Amniotic stem cell (primary cell): ENCODE data around the gene TTC1.
"Not testable (repeated sequence)": the region's sequence is repeated elsewhere in the genome, so short reads cannot be mapped to it uniquely, and the experiment has no call there.

Experiments
- DNase-seq: peaks from one replicate; lab custom pipeline; 2025; lab: John Stamatoyannopoulos, UW

Gene TTC1, protein sequence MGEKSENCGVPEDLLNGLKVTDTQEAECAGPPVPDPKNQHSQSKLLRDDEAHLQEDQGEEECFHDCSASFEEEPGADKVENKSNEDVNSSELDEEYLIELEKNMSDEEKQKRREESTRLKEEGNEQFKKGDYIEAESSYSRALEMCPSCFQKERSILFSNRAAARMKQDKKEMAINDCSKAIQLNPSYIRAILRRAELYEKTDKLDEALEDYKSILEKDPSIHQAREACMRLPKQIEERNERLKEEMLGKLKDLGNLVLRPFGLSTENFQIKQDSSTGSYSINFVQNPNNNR

DNA sequence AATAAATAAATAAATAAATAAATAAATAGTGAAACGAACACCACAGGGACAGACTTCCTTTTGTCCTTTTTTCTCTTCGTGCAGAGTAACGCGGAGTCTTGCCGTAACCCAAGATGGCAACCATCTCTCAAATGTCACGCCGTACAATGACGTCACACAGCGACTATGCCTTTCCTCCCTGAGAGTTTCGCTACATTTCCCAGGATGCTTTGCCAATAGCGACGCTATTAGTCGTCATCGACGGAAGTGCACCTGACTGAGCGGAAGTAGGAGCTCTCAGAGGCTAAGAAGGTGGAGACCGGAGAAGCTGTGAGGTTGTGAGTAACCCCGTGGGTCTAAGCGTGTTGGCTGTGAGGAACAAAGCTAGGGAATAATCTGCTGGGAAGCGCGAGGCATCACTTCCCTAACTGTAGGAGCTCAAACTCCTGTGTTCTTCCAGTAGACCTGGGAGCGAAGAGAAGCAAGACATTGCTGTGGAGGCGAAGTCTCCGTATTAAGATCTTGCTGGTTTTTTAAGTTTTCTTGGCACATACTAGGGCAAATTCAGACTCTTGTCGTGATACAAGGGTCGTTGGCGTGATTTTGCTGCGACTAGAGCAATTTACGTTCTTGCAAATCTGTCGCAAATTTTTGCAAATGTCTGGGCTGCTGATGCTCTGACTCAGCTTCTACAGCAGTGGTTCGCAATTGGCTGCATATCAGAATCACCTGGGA is at the start of gene TTC1:
TSS of gene TTC1 (plus strand) at position 263 of the 714 bp plus-strand sequence. CDS start 1,390 bp downstream, outside the sequence.
- peak; percentile 98 for DNase-seq

DNA sequence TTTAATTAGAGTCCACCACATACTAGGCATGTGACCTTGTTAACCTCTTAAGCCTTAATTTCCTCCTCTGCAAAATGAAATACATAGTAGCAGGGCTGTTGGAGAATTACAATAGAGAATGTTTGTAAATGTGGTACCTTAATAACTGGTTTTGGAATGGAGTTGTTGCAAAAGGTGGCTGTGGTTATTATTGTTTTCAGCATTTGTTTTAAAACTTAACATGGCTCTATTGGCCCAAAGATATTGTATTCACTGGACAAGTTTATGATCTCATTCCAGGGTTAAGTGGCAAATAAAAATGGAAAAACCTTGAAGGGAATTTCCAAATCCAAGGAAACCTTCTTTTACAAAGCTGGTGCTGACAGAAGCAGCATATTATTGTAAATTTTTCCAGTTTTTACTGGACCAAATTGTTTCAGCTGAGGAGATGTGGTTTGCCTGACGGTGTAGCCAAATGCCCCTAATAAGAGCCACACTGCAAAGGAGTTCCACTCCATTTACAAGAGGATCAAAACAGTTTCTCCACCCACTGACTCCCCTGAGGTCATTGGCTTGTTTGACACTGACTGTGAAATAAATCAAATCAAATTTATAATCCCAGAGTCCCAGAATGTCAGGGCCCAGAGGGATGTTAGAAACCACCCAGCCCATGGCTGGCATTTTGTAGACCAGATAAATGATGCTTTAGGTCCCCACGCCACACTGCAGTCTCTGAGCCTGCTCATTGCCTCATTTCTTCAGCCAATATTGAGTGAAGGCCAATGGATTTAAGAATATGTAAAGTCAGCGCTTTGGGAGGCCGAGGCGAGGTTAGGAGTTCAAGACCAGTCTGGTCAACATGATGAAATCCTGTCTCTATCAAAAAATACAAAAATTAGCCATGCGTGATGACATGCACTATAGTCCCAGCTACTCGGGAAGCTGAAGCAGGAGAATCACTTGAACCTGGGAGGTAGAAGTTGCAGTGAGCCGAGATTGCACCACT is 47.5 kb upstream of the TTC1 start:
- no peak for DNase-seq

DNA sequence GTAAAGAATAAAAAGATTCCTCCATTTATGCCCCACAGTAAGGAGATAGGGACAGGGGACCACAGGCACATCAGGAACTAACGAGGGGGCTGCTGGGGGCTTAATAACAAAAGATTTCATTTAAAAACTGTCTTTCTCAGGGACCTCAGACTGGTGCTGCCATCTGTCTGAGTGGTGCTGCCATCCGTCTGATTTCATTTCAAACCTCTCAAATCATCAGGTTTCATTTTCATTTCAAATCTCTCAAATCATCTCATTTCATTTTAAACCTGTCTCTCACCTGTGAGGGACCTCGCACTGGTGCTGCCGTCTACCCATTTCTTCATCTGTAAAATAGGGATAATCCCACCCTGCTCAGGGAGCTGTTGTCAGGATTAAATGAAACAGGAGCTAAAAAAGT is 46.7 kb upstream of the TTC1 start:
- DNase-seq: no peak

DNA sequence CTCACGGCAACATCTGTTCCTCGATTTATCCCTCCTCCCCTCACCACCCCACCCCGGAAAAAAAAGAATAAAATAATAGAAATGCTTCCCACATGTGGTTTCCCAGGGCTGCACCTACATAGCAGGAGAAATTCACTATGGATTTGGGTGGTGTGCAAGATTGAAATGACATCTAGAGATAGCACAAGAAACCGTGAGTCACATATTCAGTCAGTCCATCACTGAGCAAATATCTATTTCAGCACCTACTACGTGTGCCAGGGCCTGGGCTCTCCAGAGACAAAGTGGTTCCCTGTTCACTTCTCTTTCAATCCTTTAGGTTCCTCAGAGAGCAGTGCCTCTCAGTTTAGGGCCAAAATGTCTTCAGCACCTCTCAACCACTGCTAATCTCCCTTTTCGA is 45.0 kb upstream of the TTC1 start:
- no peak for DNase-seq

DNA sequence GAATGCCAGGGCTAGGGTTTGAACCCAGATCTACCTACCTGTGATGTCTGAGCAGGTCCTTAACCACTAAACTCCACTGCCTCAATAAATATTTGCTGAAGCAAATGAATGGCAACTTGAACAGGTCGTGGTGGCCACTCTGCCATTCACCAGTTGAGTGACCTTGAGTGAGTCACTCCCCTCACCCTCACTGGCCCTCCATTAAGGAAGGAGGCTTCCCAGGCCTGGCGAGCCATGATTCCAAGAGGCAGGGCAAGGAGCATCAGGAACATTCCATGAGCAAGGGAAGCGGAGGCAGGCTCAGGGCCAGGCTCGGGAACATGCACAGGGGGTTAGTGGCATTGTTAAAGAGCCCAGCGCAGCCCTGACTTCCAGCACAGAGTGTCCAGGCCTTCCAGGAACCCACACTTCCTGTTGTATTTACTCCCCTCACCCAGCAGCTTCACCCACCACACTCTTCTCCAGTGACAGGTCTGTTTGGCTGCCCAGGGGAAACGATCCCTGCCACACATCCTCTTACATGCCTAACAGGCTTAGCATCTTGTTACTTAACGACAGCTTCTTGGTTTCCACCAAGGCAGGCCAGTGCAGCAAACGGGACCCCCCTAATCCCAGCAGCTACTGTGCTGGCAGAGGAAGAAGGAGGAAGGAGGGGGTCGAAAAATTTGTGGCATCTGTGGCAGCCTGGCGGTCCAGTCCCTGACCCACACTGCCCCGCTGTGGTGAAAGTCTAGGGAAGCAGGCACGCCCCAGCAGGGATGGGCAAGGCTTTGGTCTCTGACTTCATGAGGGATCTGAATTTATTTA is 43.7 kb upstream of the TTC1 start:
- peak; percentile 41 for DNase-seq

DNA sequence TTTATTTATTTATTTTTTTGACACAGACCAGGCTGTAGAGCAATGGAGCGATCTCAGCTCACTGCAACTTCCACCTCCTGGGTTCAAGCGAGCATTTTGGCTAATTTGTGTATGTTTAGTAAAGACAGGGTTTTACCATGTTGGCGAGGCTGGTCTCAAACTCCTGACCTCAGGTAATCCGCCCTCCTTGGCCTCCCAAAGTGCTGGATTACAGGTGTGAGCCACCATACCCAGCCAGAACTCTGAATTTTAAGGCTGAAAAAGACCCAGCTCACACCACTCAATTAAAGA is 43.2 kb upstream of the TTC1 start:
- not testable (repeated sequence) for DNase-seq

DNA sequence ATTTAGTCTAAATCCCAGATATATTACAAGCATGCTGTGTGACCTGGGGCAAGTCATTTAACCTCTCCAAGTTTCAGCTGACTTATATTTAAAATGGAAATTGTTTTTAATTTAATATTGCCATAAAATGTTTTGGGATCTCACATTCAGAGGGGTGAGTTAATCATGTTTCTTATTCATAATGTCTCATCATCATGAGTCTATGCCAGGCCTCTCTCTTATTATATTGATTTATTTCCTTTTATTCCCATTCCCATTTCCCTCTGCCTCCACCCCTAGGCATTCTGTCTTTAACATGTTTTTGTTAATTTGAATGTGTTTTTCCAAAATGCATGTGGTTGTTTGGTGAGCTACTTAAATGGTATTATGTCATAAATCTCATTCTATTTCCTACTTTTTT is 39.0 kb upstream of the TTC1 start:
- DNase-seq: no peak

DNA sequence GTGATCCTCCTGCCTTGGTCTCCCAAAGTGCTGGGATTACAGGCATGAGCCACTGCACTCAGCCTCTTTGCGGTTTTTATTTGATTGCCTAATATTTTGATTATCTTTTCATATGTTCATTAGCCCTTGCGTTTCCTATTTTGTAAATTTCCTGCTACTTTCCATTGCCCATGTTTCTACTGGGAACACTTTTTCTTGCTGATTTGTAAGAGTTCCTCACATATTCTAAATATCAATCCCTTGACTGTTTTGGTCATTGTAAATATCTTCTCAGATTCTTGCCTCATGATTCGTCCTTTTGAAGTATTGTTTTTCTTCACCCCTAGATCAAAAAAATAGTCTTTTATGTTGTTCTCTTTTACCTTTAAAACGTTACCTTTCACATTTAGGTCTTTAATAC is 37.9 kb upstream of the TTC1 start:
- DNase-seq: no peak

DNA sequence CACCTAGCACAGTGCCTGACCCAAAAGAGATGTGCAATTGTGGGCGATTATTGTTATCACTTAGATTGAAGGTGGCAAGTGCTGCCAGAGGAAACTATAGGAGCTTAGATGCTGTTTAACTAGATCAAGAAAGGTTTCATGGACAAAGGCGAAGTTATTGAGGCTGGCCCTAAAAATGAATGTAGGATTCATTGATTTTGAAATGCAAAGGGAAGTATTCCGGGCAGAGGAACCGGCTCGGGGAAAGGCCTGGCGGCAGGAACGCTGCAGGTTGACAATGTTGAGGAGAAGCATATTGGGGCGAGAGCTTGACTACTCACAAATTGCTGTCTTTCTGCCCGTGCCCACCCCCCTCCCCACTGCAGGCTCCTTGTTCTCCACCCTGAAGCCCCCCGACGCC is 37.4 kb upstream of the TTC1 start:
- DNase-seq: no peak

DNA sequence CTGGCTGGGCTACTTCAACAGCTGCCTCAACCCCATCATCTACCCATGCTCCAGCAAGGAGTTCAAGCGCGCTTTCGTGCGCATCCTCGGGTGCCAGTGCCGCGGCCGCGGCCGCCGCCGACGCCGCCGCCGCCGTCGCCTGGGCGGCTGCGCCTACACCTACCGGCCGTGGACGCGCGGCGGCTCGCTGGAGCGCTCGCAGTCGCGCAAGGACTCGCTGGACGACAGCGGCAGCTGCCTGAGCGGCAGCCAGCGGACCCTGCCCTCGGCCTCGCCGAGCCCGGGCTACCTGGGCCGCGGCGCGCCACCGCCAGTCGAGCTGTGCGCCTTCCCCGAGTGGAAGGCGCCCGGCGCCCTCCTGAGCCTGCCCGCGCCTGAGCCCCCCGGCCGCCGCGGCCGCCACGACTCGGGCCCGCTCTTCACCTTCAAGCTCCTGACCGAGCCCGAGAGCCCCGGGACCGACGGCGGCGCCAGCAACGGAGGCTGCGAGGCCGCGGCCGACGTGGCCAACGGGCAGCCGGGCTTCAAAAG is 36.9 kb upstream of the TTC1 start:
- no peak for DNase-seq

DNA sequence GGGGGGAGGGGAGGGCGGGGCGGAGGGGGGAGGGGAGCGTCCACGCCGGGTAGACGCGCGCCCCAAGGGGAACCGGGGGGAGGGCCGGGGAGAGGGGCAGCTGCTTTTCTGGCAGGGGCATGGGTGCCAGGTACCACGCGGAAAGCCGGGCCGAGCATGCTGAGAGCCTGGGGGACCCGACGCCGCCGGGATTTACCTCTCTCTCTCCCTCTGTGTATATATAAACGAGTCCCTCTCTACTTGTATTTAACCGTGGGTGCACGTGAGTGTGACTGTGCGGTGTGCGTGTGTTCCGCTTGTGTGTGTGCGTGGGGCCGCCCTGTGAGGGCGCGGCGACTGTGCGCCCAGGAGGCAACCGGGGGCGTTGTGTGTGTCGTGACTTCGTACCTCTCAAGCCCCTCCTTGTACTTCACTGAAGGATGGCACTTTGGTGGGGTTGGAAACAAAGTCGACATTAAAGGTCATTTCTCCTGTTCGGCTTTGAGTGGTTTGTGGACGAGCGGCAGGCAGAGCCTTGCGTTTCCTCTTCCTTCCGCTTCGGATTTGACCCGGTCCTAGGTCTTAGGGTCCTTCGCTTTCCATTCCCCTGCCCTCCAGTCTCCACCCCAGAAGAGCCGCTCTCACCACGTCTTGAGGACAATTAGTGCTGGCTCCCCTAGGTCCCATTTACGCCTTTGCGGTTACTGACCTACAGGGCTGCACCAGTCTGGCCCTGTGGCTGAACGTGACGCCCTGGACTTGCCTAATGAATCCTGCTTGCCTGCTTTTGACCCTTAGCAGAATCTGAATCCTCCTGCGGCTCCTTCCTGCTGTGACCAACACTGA is 36.2 kb upstream of the TTC1 start:
- DNase-seq: no peak

DNA sequence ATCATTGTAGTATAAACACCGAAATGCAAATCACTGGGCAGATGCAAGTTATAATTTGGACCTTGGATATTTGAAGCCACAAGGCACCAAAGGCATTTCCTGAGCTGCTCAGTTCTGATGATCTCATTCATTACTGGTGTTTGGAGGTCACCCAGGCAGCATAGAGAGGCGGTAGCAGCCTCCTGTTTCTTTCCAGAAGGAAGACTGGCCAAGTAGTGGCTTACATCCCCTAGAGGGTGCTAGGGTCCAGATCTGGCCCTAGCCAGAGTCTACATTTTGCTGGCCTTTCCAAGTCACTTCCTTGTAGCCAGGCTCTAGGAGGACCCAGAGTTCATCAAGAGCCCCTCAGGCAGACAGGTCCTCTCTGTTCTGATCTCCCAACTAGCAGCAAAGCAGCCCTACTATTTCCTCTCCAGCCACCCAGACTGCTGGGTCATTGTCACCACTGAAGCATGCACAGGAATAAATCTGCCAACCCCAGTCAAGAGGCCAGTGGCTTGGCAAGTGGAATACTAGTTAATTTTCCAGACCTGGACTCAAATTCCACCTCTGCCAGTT is 33.4 kb upstream of the TTC1 start:
- DNase-seq: peak; percentile 77

DNA sequence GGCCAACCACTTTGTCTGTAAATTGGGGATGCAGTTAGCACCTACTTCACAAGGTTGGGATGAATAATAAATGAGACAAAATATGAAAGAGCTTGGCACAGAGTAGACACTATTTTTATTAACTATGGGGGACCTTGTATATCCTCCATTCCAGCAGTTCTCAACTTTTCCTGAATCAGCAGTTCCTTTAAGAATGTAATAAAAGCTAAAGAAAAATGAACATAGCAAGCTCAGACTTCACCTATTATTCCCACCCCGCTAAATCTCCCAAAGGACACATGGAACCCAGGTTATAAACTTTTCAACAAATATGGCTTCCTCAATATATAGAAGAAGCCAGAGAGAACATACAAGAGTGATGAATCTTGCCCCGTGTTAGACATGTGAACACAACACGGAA is 32.0 kb upstream of the TTC1 start:
- DNase-seq: no peak

DNA sequence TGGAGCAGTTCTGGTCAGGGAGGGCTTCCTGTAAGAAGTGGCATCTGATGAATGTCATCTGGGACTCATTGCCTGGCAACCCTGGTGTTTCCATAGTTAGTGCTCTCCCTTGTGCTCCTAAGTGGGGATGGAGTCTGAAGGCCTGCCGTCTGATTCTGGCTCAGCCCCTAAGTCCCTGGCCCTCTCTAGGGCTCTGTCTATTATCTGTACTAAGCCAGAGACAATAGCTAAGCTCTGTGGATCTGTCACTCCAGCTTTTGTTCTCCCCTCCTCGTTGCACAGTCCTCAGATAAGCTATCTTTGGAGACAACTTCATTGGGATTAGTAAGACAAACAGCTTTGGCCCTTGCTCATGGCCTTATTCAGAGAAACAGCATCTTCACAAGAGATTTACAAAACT is 30.6 kb upstream of the TTC1 start:
- DNase-seq: no peak

DNA sequence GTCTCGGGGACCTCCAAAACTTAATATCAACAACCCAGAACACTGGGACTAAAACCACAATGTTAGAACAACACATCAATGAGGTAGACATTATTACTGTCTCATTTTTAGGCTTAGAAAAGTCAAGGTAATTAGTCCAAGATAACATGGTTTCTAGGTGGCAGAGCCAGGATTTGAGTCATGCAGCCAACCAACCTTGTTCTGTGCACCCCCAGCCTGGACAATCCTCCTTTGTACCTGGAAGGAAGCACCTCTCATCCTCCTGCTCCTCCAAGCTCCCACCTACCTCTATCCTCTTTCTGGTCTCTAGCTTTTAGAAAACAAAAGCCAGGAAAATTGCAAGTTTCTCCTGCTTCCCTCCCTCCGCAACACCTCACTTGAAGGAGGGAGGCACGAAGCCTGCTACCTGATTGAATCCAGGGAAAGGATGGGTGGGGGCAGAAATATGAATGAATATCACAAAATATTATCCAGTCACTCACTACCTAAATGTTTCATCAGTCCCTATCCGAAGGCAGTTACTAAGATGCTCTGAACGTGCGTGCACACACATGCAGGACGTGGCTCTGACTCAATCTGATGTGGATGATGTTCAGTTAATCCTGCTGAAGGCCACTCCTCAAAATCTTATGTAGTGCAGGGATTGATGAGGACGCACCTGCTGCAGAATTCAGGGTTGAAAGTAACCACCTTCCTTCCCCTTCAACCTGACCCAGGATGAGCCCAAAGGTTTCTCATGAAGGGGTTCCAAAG is 26.3 kb upstream of the TTC1 start:
- no peak for DNase-seq

DNA sequence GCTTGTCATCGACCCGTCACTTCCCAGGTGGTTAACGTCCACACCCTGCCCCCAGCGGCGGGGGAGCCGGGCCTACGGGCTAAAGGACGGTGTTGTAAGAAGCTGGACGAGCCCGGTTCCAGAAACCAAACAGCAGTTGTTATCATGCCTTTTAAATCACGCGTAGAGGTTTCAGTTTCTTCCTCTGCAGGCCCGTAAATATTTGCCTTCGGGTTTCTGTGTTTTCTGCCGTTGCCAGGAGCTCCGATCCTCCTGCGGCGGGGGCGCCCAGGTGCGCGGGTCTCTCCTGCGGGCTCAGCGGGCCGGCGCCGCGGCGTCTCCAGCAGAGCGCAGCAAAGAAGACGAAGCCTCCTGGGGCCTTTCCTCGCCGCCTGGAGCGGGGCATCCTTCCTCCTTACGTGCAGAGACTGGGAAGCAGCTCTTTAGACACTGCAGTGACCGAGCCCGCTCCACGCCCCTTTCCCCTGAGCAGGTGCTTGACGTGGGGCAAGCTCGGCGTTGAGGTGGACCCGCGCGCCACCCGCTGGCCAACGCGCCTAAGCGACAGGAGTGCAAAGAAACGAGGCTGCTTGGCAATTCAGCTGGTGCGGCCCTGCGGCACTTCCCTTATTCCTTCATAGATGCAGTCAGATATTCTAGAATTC is 21.8 kb upstream of the TTC1 start:
- DNase-seq: peak; percentile 47

DNA sequence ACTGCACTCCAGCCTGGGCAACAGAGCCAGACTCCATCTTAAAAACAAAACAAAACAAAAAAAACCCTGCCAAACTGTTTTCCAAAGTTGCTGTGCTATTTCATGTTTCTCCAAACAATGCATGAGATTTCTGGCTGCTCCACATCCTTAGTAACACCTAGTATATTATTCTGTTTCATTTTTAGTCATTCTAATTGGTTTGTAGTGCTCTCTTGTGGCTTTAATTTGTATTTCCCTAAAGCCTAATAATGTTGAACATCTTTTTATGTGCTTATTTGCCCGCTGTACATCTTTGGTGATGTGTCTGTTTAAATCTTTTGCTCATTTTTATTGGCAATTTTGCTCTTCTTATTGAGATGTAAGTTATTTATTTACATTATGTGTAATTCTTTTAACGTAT is 18.4 kb upstream of the TTC1 start:
- DNase-seq: no peak

DNA sequence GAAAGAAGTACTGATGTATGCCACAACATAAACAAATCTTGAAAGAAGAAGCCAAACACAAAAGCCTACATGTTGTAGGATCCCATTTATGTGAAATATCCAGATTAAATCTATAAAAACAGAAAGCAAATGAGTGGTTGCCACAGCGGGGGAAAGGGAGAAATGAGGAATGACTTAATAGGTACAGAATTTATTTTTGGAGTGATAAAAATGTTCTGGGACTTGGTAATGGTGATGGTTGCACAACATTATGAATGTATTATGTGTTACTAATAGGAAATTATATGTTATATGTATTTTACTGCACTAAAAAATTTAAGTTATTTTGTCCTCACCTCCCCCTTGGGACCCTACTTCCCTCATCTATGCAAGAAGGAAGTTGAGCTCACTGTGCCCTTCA is 16.4 kb upstream of the TTC1 start:
- DNase-seq: no peak

DNA sequence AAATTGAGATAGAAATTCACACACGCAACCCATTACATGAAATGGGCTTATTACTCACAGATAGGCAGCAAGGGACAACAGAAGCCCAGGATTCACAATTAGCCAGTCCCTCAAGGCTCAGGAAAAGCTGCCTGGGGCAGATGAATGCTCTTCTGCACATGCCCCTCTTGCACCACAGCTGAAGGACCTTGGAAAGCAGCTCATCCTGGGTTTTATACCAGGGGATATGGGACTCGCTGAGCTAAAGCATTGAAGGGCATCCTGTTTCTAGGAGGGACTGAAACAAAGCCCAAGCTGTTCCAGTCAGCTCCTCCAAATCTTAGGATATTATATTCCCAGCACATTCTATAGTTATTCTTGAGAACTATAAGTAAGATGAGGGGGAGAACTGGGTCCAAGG is 15.7 kb upstream of the TTC1 start:
- DNase-seq: no peak
